Muscle of arm (tissue), 12 donors: ENCODE results near the gene PI4KA. TPM values are rescaled to one million over a fixed set of nuclear protein-coding genes. Genes with fewer than 3 reads are reported as not detected.
A peak's percentile ranks its signal among the peaks of the same experiment; 100 is the strongest.
"Not testable (repeated sequence)": the region's sequence is repeated elsewhere in the genome, so short reads cannot be mapped to it uniquely, and the experiment has no call there.

ENCODE experiments used
- DNase-seq: peaks from one replicate; pipeline ENCODE4 v3.0.0-alpha.2; 2013
- polyA plus RNA-seq, 12 donors: library from polyadenylated mRNA; unstranded; fragments of 120-200 nt; gene quantifications; one replicate each; pipeline ENCODE4 v1.2.1, GENCODE V29; 2013; ENCODE audit not compliant: insufficient read length in 12 of 12

PI4KA gene
- polyA plus RNA-seq, 12 donors: 27.8 to 52.1 (median 31.0) TPM; not detected in 1

DNA sequence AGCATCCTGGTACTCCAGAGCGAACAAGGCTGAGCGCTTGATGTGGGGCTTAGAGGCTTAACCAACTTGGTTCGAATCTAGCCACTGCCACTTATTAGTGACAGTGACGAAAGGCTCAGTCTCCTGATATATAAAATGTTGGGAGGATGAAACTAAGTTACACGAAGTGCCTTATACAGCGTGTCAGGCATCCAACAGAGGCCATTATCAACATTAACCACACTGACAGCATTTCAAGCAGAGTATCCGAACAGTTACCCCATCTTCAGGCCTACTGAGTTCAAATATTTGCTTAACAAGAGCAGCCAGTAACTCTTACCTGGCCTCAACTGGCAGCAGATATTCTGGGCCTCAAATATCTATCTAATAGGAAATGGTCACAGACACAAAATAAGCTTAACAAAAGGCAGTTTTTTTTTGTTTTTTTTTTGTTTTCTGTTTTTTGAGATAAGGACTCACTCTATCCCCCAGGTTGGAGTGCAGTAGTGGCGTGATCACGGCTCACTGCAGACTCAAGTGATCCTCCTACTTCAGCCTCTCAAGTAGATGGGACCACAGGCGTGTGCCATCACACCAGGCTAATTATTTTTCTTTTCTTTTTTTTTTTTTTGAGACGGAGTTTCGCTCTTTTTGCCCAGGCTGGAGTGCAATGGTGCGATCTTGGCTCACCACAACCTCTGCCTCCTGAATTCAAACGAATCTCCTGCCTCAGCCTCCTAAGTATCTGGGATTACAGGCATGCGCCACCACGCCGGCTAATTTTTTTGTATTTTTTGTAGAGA is 81.8 kb downstream of the PI4KA start:
- DNase-seq: no peak

DNA sequence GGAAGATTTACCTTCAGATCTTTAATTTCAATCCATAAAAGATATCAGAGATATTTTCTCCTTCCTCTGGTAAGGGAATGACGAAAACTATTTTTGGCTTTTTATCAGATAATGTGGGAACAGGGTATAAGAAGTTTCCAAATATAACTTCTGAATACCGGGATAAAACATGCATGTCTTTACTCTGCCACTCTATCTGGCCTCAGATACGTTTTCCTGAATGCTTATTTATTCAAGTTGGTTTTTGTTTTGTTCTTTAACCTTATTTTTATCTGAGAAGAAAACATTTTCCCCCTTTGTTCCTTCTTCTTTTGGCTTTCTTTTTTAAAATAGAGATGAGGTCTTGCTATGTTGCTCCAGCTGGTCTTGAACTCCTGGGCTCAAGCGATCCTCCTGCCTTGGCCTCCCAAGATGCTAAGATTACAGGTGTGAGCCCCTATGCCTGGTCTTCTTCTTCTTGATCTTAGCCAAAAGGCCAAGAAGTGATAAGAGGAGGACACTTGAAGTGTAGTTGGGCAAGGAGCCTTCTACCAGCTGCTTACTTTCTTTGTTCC is 83.2 kb downstream of the PI4KA start:
- no peak for DNase-seq

DNA sequence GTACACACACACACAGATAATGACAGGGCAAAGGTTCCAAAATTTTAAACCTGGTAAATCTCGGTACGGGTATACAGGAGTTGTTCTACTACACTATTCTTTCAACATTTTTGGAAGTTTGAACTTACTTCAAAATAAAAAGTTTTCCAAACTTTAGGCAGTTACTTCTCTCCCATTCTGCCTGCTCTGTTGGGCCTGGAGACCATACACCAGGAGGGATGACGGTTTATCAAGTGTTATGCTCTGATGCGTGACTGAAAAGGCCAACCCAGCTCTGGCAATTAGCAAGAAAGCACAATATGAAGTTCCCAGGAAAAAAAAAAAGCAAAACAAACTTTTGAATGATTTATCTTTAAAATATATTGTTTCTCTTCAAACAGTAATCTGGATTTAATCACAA is 83.7 kb downstream of the PI4KA start:
- no peak for DNase-seq

DNA sequence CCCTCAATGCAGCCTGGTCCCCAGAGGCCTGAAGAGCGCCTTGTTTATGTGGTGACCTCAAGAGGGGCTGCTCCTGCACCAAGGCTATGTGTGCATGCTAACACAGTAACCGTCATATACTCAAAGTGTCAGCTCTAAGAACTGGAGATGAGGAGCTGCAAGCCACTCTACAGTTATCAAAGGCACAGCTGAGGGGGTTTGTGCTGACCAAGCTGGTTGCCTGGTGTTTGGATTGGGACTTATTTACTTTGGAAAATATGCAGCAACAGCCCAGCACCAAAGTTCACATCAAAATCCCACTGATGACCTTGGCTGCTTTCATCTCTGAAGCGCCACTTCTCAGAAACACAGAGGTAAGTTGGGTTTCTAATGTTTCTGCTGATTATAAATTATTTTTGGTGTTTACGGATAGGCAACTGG is 84.8 kb downstream of the PI4KA start, which contains the start of gene SERPIND1:
TSS of gene SERPIND1 (plus strand) at position 321 of the 420 bp plus-strand sequence. CDS start 5,200 bp downstream, outside the sequence.
- DNase-seq: no peak

DNA sequence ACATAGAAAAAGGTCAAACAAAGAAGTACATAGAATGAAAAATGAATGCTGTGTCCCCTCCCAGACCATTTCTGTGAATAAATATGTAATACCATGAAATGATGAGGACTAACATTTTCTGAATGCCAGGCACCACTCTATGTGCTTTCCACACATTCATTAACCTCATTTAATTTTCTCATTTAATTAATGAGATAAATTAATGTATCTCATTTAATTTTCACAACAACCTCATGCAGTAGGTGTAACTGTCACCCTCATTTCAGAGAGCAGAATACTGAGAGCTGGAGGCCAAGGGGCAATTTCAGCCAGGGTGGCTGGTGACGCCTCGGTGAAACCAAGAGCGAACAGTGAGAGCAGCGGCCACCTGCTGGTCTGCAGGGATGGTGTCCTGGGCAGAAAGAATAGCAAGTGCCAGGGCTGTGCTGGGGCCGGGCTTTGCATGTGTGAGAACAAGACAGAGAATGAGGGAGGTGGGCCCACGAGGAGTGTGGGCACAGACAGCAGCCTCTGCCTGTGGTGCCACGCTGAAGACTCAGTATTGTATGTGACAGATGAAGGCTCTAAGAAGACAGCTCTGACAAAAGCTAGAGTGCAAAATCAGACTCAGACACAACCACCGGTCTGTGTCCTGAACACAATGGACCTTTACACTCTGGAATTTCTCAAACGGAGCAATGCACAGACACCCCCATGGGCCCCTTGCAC is 86.5 kb downstream of the PI4KA start:
- DNase-seq: no peak

DNA sequence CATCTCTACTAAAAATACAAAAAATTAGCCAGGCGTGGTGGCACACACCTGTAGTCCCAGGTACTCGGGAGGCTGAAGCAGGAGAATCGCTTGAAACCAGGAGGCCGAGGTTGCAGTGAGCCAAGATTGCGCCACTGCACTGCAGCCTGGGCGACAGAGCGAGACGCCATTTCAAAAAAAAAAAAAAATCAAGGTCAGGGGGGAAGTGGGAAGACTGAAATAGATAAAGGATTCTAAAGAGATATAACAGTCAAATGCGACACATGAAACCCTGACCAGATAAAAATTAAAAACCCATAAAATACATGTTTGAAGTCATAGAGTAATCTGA is 89.2 kb downstream of the PI4KA start:
- not testable (repeated sequence) for DNase-seq

DNA sequence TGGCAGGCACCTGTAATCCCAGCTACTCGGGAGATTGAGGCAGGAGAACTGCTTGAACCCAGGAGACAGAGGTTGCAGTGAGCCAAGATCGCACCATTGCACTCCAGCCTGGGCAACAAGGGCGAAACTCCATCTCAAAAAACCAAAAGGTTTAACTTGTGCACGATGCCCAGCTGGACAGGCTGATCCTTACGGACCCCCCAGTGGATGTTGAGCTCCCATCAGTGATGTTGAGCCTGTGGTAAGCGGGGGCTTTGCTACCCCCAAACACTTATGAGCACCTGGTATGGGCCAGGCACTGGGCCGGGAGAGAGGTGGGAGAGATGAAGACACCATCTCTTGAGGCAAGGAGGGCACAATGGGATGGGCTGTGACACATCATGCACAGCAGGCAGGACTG is 92.1 kb downstream of the PI4KA start:
- no peak for DNase-seq

DNA sequence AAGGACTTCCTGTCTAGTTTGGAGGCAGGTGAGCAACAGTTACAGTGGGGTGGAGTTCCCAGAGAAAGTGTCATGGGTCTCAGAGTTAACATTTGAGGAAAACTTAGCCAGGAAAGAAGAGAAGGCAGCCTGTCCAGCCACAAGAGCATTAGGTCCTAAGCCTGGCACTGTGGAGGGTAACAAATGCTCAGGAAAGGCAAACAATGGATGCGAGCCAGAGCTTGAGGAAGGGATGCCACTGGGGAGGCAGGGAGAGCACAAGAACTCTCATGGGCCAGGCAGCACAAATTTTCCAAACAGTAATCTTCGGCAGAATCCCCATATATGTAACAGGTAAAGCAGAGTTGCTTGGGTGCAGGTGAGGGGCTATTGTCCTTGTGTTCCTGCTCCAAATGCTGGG is 92.7 kb downstream of the PI4KA start:
- no peak for DNase-seq

DNA sequence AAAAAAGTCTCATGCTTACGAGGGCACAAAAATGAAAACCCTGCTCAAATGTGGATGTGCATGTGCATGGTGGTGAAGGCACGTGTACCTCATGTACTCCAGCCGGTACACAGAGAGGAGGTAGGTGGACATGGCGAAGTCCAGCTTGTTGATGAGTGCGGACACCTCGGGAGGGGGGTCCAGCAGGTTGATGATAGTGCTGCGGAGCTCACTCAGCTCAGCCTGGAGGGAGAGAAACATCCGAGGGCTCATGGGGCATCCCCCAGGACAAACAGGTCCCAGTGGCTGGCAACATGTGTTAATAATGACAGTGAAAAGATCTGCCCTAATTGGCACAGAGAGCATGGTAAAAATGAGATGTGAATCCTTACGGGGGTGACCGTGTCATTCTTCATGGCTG is 93.9 kb downstream of the PI4KA start:
- DNase-seq: no peak

DNA sequence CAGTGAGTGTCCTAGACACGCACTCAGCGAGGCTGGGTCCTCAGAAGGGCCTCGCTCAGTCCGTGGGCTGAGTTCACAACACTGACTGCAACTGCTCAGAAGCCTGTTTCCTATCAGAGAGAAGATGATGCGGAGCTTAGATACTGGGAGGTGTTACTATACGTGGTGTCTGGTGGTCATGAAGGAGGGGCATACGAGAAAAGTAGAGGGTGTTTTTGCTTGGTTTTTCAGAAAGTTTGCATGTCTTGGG is 94.2 kb downstream of the PI4KA start:
- no peak for DNase-seq

DNA sequence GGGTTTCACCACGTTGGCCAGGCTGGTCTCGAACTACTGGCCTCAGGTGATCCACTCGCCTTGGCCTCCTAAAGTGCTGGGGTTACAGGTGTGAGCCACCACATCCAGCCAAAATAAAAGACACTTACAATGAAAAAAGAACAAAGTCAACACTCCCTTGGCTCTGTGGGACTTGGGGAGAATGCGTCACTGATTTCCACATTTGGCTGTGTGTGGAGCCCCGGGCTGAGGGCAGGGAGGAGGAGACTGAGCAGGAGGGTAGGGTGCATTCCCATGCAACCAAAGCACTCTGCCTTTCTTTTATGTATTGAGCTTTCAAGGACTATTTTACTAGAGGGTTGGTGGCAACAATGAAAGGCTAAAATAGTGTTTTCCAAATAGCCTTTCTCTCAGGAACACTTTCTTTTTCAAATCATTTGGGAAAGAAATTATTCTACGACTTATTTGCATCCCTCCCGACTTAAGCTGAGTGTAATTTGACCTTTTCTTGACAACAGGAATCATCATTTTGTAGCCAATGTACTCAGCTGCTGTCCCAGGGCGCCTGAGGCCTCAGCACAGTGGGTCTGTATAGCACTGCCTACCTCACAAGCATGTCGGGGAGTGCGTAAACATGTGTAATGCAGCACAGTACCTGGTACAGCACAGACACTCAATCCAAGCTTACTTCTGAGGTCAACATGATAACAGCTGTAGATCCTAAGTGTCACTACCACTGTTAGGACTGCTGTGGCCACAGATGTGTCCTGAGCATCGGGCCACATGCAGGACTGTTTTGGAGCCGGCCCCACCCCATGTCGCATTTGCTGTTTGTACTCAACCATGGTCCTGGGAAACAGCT is 94.8 kb downstream of the PI4KA start:
- DNase-seq: peak; percentile 41

DNA sequence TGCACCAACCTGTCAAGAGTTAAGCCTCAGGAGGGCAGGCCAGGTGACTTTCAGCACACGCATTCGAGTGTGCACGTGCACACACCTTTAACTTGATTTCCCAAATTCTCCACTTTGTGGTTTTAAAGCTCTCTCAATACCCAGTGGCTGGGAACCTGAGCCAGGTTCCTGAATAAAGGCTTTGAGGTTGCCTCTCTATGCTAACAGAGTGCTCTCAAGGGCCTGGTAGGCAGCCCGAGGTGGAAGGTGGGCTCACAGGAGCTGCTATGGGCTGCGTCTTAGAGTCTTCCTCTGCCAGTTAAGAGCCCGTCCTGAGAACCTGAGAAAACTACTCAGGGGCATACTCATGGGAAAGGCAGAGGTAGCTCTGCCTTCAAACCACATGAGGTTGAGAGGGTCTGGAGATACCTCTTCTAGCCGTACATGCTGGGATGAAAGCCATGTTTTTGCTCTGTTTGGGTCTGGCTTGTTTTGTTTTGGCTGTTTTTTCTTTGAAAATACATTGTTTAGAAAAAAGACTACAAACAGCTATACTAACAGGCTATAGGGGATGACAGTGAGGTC is 96.3 kb downstream of the PI4KA start:
- DNase-seq: no peak

DNA sequence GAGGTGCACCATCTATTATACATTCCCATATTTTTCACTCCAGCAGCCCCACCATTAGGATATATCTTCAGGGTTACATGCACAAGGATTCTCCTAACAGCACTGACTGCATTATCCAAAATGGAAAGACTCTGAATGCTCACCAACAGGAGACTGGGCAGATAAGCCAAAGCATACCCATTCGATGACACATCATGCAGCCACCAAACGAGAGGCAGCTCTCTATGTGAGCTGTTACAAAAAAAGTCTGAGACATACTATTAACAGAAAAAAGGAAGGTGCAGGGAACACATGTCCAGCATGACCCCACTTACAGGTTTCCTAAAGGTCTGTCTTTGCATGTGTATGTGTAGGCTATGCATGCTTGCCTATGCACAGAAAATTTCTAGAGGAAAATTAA is 97.1 kb downstream of the PI4KA start:
- no peak for DNase-seq

DNA sequence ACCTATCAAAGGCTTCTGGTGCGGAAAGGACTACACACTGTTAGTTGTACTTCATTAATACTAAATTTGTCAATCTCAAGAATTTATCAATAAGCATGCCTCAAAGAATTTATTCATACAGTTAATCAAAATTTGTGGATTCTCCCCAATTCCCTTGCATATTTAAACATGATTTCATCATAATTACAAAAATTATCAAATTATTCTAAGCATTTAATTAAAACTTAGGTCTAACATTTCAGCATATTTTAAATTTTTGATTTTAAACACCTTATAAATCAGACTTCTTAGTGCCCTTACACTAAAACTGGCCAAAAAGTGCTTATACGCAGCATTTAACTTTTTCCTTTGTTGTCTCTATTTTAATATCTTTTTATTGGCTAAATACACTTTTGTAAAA is 98.5 kb downstream of the PI4KA start:
- DNase-seq: no peak

DNA sequence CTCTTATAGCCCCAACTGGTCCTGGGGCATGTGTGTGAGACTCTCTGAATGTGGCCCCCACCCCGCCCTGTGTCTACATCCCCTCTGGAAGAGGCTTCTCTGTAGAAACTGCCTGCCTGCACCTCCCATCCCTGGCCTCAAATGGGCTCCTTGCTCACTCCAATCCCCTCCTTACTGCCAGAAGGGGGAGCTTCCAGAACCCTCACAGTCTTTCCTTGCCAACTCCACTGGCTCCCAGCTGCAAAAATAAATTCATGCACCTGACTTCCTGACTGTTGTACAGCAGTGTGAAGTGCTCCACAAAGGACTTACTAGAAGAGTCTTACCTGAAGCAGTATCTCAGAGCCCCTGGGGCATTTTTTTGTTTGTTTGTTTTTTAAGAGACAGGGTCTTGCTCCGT is 99.9 kb downstream of the PI4KA start:
- no peak for DNase-seq

DNA sequence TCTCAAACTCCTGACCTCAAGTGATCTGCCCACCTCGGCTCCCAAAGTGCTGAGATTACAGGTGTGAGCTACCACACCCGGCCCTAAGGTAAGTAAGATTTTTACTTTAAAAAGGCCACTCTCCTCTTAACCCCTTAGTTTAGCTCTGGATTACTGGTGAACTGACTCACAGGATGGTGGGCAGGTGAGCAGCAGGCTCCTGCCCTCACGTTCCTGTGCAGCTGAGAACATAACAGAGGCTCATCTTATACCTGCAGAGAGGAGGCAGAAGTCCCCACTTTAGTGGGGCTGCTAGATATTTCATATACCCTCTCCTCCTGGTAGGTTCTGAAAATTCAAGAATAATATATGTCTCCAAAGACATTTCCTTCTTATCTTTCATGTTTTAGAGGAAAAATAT is 101.8 kb downstream of the PI4KA start:
- DNase-seq: no peak

DNA sequence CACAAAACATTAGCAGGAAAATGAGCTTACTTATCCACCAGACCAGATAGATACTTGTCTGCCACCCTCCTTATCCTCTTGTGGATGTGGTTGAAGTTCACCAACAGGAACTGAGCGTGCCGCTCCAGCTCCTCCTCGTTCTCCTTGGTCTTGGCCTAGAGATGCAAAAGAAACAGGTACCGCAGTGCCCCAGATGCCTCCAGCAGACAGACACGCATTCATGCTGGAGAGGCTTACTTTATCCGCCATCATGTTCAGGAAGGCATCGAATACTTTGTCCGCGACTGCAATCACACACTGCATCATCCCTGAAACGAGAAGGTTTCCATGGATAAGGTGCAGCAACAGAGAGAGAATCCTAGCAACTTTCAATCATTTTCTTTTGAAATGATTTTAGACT is 105.7 kb downstream of the PI4KA start:
- DNase-seq: no peak

DNA sequence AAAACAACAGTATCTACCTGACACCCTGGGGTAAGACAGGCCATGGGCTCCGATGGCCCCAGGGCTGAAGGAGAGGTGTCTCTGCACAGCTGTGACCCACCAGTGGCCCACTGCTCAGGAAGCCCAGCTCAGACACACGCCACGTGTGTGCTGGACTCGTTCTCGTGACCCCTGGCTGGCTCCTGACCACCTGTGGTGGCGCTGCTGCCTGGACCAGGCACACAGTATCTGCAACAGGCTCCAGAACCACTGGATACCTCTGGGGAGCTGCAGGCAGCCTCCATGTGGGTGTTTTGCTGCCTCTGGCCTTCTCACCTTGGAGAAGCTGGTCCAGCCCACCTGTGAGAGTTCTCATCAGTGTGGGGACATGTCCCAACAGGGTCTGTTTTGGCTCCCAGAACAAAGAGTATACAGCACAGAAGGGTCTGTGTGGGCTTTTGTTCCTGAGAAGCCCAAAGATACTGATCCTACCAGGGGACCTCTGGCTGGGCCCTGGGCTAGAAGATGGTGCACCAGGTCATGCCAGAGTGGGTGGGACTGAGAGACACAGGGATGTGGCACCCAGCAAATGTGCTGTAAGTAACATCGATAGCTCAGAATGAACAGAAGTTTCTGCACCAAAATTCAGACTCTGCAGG is 106.4 kb downstream of the PI4KA start:
- no peak for DNase-seq

DNA sequence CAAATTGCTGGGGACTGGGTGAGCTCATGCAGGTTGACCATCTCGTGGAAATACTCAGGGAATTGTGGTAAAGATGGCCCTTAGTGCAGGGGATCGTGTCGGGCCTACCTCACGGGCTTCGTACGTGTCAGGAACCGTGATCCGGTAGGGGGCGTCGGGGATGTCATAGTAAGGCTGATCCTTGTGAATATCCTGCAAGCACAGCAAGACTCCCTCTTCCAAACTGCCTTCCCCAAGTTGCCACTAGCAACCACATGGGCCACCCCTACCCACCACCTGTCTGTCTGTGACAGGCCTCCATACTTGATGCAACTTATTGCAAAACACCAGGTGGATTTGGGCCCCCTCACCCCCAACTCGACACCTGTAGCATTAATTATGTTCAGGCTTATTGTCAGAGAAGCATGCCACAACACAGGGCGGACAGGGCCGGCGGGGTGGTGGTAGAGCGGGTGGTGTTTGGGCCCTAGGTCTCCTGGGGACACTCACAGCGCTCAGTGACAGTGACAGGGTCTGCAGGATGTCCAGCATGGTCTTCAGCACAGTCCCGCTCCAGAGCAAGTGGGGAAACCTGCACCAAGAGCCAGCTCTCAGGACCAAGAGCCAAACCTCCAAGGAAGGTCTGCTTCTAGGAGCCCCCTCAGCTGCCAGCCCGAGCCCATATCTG is 107.3 kb downstream of the PI4KA start:
- no peak for DNase-seq

DNA sequence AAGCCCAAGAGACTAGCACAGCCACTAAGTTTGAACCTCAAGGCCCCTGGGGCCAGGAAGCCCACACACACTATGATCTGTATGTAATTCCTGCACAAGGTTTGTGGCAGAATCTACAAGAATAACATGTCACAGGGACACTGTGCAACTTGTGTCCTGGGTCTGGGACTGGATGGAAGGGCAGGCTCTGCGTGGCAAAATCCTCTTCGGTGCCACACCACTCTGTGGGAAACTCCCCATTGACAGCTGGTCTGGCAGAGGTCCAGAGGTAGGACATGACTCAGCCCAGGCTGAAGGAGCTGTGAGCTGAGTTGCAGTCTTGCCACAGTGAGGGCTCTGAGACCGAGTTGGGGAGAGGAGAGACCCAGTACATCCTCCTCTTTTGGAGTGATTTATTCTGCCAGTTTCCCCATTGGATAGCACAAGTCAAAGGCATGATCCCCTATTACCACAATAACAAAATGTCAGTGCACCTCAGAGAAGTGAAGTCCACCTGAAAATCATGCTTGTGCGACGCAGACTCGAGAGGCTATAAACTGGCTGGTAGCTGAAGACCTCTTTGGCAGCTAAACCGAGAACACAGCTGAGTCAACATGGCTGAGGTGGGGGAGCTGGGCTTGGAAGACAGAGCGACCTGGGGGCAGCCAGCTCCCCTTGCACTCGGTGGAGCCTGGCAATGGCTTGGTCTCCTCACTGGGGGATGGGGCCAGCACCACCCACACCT is 108.0 kb downstream of the PI4KA start:
- DNase-seq: peak; percentile 35
